Smooth muscle cell (in vitro differentiated cells): ENCODE results near the gene HIF3A. TPM values are rescaled to one million over a fixed set of nuclear protein-coding genes. Genes with fewer than 3 reads are reported as not detected.
"Not testable (repeated sequence)": the region's sequence is repeated elsewhere in the genome, so short reads cannot be mapped to it uniquely, and the experiment has no call there.

Source experiments
- DNase-seq: peaks from one replicate; lab custom pipeline; 2025; ENCODE audit not compliant: unreplicated experiment; lab: John Stamatoyannopoulos, UW
- H2AFZ ChIP-seq: fragments of 200-600 bp; sonication (generic); 2 replicates; pipeline ENCODE4 v1.6.0; 2016; ENCODE audit warnings: antibody characterized with exemption, low read depth, mild to moderate bottlenecking
- H3F3A ChIP-seq: fragments of 200-600 bp; sonication (generic); 2 replicates; pipeline ENCODE4 v1.6.0; 2017; ENCODE audit warnings: antibody characterized with exemption, low read depth
- H3K27ac ChIP-seq: fragments of 200-600 bp; sonication (generic); 2 replicates; pipeline ENCODE4 v1.5.1; 2016; ENCODE audit warnings: low read depth, mild to moderate bottlenecking
- H3K27me3 ChIP-seq: fragments of 200-600 bp; sonication (generic); 2 replicates; pipeline ENCODE4 v1.6.1; 2016; ENCODE audit warnings: low read depth, mild to moderate bottlenecking
- H3K36me3 ChIP-seq: fragments of 200-600 bp; sonication (generic); 2 replicates; pipeline ENCODE4 v1.5.1; 2016; ENCODE audit warnings: low read depth
- H3K4me1 ChIP-seq: fragments of 200-600 bp; sonication (generic); 2 replicates; pipeline ENCODE4 v1.5.1; 2016; ENCODE audit warnings: low read depth
- H3K4me2 ChIP-seq: fragments of 200-600 bp; sonication (generic); 2 replicates; pipeline ENCODE4 v1.6.0; 2016; ENCODE audit warnings: mild to moderate bottlenecking
- H3K4me3 ChIP-seq: fragments of 200-600 bp; sonication (generic); 2 replicates; pipeline ENCODE4 v1.5.1; 2016; ENCODE audit warnings: mild to moderate bottlenecking
- H3K79me2 ChIP-seq: fragments of 200-600 bp; sonication (generic); 2 replicates; pipeline ENCODE4 v1.6.0; 2016; ENCODE audit warnings: low read depth, mild to moderate bottlenecking
- H3K9ac ChIP-seq: fragments of 200-600 bp; sonication (generic); 2 replicates; pipeline ENCODE4 v1.6.0; 2016; ENCODE audit warnings: low read depth
- H3K9me3 ChIP-seq: fragments of 200-600 bp; sonication (generic); replicated peaks from 2 replicates; pipeline ENCODE4 v1.5.1; 2016; ENCODE audit warnings: low read depth
- H4K20me1 ChIP-seq: fragments of 200-600 bp; sonication (generic); 2 replicates; pipeline ENCODE4 v1.6.0; 2016; ENCODE audit warnings: low read depth
- WGBS: methylation state at CpG from one replicate; pipeline ENCODE4 v1.1.7; 2016; ENCODE audit warnings: low lambda C conversion rate; 5-methylcytosine and 5-hydroxymethylcytosine counted together
- polyA plus RNA-seq: library from polyadenylated mRNA; unstranded; fragments of >200 nt; fragmentation: Nextera tagmentation; extraction: Ambion mirVana; gene quantifications from 2 replicates; pipeline ENCODE4 v1.2.1, GENCODE V29; 2016
- total RNA-seq: library from RNA; depleted of rRNA; stranded (reverse); fragments of >200 nt; gene quantifications from 2 replicates; pipeline ENCODE4 v1.2.3, GENCODE V29; 2014
- TF ChIP-seq, protein P1 (sequence below): fragments of 200-600 bp; sonication (generic); IDR thresholded peaks from 2 replicates; pipeline ENCODE4 v1.5.1; 2017; ENCODE audit warnings: borderline replicate concordance, mild to moderate bottlenecking, antibody characterized with exemption; ENCODE audit not compliant: insufficient read depth, poor library complexity, severe bottlenecking

HIF3A gene
- total and polyA plus RNA-seq, 2 experiments from 2014 or later, result 4.9 to 16.2 TPM

- H3K9ac ChIP-seq, result no peak overlapping the region
- H3K27ac ChIP-seq, result no peak overlapping the region
- H4K20me1 ChIP-seq, result no peaks in the 10 kb centered on the region
- no peaks in the 10 kb centered on the region for H3F3A ChIP-seq
- no peak for DNase-seq
- H3K4me2 ChIP-seq, result no peak overlapping the region
- H3K4me1 ChIP-seq, result no peaks in the 10 kb centered on the region
- no peak overlapping the region for H2AFZ ChIP-seq
- H3K36me3 ChIP-seq, result no peaks in the 10 kb centered on the region
- H3K9me3 ChIP-seq, result no peaks in the 10 kb centered on the region
- H3K79me2 ChIP-seq, result no peaks in the 10 kb centered on the region
- 100% methylated on average over 5 of the region's 5 CpGs for WGBS
- no peaks in the 10 kb centered on the region for H3K27me3 ChIP-seq
- H3K4me3 ChIP-seq, result no peak overlapping the region
- TF ChIP-seq, protein P1, sequence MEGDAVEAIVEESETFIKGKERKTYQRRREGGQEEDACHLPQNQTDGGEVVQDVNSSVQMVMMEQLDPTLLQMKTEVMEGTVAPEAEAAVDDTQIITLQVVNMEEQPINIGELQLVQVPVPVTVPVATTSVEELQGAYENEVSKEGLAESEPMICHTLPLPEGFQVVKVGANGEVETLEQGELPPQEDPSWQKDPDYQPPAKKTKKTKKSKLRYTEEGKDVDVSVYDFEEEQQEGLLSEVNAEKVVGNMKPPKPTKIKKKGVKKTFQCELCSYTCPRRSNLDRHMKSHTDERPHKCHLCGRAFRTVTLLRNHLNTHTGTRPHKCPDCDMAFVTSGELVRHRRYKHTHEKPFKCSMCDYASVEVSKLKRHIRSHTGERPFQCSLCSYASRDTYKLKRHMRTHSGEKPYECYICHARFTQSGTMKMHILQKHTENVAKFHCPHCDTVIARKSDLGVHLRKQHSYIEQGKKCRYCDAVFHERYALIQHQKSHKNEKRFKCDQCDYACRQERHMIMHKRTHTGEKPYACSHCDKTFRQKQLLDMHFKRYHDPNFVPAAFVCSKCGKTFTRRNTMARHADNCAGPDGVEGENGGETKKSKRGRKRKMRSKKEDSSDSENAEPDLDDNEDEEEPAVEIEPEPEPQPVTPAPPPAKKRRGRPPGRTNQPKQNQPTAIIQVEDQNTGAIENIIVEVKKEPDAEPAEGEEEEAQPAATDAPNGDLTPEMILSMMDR, result no peak
Observed at GRCh38 chr19:46311444-46311843, 14.6 kb downstream of the HIF3A start.

DNA sequence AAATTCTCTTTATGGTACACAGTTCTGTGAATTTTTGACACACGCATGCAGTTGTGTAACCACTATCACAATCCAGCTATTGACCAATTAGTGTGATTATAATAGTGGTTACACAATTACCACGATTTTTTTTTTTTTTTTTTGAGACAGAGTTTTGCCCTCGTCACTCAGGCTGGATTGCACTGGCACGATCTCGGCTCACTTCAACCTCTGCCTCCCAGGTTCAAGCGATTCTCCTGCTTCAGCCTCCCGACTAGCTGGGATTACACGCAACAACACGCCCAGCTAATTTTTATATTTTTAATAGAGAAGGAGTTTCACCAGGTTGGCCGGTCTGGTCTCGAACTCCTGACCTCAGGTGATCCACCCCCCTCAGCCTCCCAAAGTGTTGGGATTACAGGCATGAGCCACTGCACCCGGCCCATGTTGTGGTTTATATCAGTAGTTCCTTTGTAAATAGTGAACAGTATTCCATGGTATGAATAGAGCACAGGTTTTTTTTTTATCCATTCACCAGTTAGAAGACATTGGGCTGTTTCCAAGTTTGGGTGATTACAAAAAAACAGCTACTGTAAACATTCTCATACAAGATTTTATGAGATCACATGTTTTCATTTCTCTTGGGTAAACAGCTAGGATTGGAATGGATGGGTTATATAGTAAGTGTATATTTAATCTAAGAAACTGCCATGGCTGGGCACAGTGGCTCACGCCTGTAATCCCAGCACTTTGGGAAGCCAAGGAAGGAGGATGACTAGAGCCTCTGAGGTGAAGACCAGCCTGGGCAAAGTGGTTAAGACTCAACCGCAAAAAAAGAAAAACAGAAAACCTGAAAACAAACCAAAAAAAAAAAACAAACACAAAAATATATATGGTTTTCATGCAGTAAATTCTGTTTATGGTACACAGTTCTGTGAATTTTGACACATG is 17.0 kb downstream of the HIF3A start:
- not testable (repeated sequence) for H4K20me1 ChIP-seq, H2AFZ ChIP-seq, H3K4me1 ChIP-seq, H3K27me3 ChIP-seq, H3K79me2 ChIP-seq, DNase-seq, H3F3A ChIP-seq, H3K9ac ChIP-seq, H3K4me3 ChIP-seq, H3K4me2 ChIP-seq, H3K27ac ChIP-seq, H3K9me3 ChIP-seq, H3K36me3 ChIP-seq
- WGBS, result 88% methylated on average over 14 of the region's 14 CpGs

GRCh38 chr19:46317339-46317738 is 20.5 kb downstream of the HIF3A start:
- Histone ChIP-seq H3K9me3 (no peaks in the 10 kb centered on the region), H4K20me1 (no peaks in the 10 kb centered on the region), H3K27me3 (no peaks in the 10 kb centered on the region), H3K36me3 (no peaks in the 10 kb centered on the region), H3K4me2 (no peak overlapping the region), H3K9ac (no peak overlapping the region), H2AFZ (no peak overlapping the region), H3K4me1 (no peaks in the 10 kb centered on the region), H3F3A (no peaks in the 10 kb centered on the region), H3K4me3 (no peak overlapping the region), H3K79me2 (no peaks in the 10 kb centered on the region), H3K27ac (no peak overlapping the region)
- WGBS, result 82% methylated on average over 2 of the region's 2 CpGs
- TF ChIP-seq, protein P1, result no peak
- DNase-seq, result no peak

- Histone ChIP-seq H3K36me3 (no peaks in the 10 kb centered on the region), H3K27ac (no peak overlapping the region), H4K20me1 (no peaks in the 10 kb centered on the region), H3F3A (no peaks in the 10 kb centered on the region), H3K9ac (no peak overlapping the region), H3K4me3 (no peak overlapping the region), H3K4me2 (no peak overlapping the region), H3K79me2 (no peaks in the 10 kb centered on the region), H3K4me1 (no peaks in the 10 kb centered on the region), H3K9me3 (no peaks in the 10 kb centered on the region), H2AFZ (no peak overlapping the region), H3K27me3 (no peaks in the 10 kb centered on the region)
- WGBS, result 94% methylated on average over 6 of the region's 6 CpGs
- DNase-seq, result no peak
- TF ChIP-seq, protein P1, result no peak
Observed at GRCh38 chr19:46319613-46320012, 22.8 kb downstream of the HIF3A start.
